Ascending aorta (tissue), 2 donors: Measurements from ENCODE around the gene ARHGAP25. TPM values are rescaled to one million over a fixed set of nuclear protein-coding genes. Genes with fewer than 3 reads are reported as not detected.

ENCODE experiments used
- DNase-seq, 2 donors: peaks; one replicate each; pipeline ENCODE4 v3.0.0-alpha.2; 2019; ENCODE audit warnings: low spot score in 2 of 2
- H3K27ac ChIP-seq, 2 donors: fragments of 200-600 bp; sonication (generic); one replicate each; pipeline ENCODE4 v1.5.1; 2016 to 2017; ENCODE audit warnings: mild to moderate bottlenecking in 1 of 2
- H3K27me3 ChIP-seq: fragments of 200-600 bp; sonication (generic); one replicate; pipeline ENCODE4 v1.5.1; 2017
- H3K36me3 ChIP-seq, 2 donors: fragments of 200-600 bp; sonication (generic); one replicate each; pipeline ENCODE4 v1.5.1; 2016
- H3K4me1 ChIP-seq, 2 donors: fragments of 200-600 bp; sonication (generic); one replicate each; pipeline ENCODE4 v1.5.1; 2016 to 2017; ENCODE audit warnings: mild to moderate bottlenecking in 1 of 2
- H3K4me3 ChIP-seq, 2 donors: fragments of 200-600 bp; sonication (generic); one replicate each; pipeline ENCODE4 v1.5.1; 2016 to 2017; ENCODE audit warnings: mild to moderate bottlenecking in 1 of 2
- H3K9me3 ChIP-seq, 2 donors: fragments of 200-600 bp; sonication (generic); one replicate each; pipeline ENCODE4 v1.5.1; 2016
- intact Hi-C: fragments of 100-400 bp; cut with DNase I; formaldehyde crosslinking; loops from one replicate; pipeline ENCODE4 v1.15.1; 2023
- total RNA-seq: library from RNA; depleted of rRNA; stranded (reverse); fragments of >200 nt; gene quantifications from one replicate; pipeline ENCODE4 v1.1.0, GENCODE V29; 2016
- TF ChIP-seq, protein P1 (sequence below), 3 experiments: fragments of 200-600 bp in 2 of 3; fragments of 450-650 bp in 1 of 3; sonication (generic) in 2 of 3; IDR thresholded peaks; one replicate each; pipeline ENCODE4 v1.5.1; 2016 to 2019; ENCODE audit warnings: antibody characterized with exemption in 3 of 3, mild to moderate bottlenecking in 1 of 3, moderate library complexity in 1 of 3

Gene ARHGAP25
- total RNA-seq, 1 donor from 2014 or later, result 8.3 TPM

DNA sequence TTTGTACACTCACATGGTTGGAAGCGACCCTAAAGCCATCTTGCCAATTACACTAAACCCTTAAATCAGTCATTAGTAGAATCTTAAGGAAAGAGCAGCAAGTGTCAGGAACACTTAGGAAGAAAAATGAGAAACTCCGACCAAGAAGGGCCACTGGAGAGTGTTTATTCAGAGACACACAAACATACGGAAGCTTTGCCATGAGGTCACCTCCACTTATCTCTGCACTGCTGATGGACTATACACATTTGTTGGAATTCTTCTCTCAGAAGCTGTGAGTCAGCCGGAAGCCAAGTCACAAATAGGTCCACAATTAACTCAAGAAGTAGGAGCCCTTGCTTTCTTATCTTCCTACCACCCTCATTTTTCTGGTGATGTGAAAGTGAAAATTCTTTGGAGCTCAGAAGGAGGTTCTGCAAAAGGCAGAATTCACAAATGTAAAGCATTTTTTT, 115.0 kb downstream of the ARHGAP25 start:
- TF ChIP-seq, protein P1, sequence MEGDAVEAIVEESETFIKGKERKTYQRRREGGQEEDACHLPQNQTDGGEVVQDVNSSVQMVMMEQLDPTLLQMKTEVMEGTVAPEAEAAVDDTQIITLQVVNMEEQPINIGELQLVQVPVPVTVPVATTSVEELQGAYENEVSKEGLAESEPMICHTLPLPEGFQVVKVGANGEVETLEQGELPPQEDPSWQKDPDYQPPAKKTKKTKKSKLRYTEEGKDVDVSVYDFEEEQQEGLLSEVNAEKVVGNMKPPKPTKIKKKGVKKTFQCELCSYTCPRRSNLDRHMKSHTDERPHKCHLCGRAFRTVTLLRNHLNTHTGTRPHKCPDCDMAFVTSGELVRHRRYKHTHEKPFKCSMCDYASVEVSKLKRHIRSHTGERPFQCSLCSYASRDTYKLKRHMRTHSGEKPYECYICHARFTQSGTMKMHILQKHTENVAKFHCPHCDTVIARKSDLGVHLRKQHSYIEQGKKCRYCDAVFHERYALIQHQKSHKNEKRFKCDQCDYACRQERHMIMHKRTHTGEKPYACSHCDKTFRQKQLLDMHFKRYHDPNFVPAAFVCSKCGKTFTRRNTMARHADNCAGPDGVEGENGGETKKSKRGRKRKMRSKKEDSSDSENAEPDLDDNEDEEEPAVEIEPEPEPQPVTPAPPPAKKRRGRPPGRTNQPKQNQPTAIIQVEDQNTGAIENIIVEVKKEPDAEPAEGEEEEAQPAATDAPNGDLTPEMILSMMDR (IDR thresholded peaks at IDR 0.05), result no peak
- no peak overlapping the region for H3K4me3 ChIP-seq

DNA sequence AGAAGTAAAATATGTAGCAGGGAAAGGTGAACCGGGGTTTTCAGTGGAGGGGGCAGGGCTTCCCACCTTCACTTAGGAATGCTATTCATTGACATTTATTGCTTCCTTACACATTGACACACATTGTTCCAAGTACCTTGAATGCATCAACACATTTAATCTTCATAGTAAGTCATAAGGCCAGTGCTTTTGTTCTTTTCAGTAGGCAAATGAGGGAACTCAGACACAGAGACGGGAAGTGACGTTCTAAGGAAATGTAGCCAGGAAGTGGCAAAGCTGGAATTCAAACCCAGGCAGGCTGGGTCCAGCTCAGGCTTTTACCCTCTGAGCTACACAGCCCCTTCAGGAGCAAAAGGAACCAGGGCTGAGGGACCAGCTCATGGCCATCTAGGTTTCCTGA, 115.9 kb downstream of the ARHGAP25 start:
- H3K27ac ChIP-seq, result no peak overlapping the region
- H3K27me3 ChIP-seq, result no peaks in the 10 kb centered on the region
- H3K9me3 ChIP-seq, result no peaks in the 10 kb centered on the region
- intact Hi-C loops, result no loop called here
- H3K36me3 ChIP-seq, result no peaks in the 10 kb centered on the region
- no peaks in the 10 kb centered on the region for H3K4me1 ChIP-seq
- no peak for DNase-seq
- TF ChIP-seq, protein P1 (IDR thresholded peaks at IDR 0.05), result no peak
- no peak overlapping the region for H3K4me3 ChIP-seq

More for the DNA sequence above, 115.0 kb downstream of the ARHGAP25 start:
- Histone ChIP-seq H3K27ac (no peak overlapping the region), H3K27me3 (no peaks in the 10 kb centered on the region), H3K36me3 (no peaks in the 10 kb centered on the region), H3K9me3 (no peaks in the 10 kb centered on the region), H3K4me1 (no peaks in the 10 kb centered on the region)
- no peak for DNase-seq
- intact Hi-C loops, result no loop called here

DNA sequence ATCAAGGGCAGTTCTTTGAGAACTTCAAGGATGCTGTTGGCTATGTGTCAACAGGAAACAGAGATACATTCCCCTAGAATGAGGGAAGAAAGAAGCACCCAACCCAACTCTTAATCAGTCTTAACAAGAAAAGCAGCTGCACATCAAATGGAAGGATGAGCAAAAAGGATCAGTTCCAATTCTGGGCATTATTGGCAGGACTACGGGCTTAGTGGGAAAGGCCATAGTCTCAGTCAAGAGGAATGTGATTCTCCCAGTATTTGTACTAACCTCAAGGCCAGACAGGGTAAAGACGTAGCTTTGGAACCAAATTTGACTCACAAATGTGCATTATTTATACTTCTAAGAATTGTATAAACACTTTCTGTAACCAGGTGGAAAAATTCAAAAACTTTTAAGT, 118.4 kb downstream of the ARHGAP25 start:
- no peaks in the 10 kb centered on the region for H3K36me3 ChIP-seq
- TF ChIP-seq, protein P1 (IDR thresholded peaks at IDR 0.05), result no peak
- no peaks in the 10 kb centered on the region for H3K9me3 ChIP-seq
- no peak for DNase-seq
- H3K27me3 ChIP-seq, result no peaks in the 10 kb centered on the region
- no peaks in the 10 kb centered on the region for H3K4me1 ChIP-seq
- no peak overlapping the region for H3K4me3 ChIP-seq
- H3K27ac ChIP-seq, result no peak overlapping the region
- intact Hi-C loops, result no loop called here

DNA sequence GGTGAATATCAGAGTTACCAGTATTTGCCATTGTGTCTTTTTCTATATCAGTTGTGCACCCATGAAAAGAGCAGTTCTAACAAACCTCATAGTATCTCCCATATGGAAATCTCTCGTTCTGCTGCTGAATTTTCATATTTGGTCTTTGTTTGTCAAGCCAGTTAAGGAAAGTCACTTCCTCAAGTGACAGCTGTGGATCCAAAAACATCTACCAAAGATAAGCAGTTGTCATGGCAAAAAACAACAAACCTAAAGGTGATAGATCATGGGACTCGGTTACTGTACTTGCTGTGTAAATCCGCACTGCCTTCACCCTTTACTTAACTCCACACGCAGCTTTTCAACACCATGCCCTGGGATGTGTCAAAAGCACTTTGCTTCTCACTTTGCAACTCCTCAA, 119.3 kb downstream of the ARHGAP25 start:
- intact Hi-C loops, result no loop called here
- TF ChIP-seq, protein P1 (IDR thresholded peaks at IDR 0.05), result no peak
- no peak for DNase-seq
- Histone ChIP-seq H3K4me3 (no peak overlapping the region), H3K27ac (no peak overlapping the region), H3K9me3 (no peaks in the 10 kb centered on the region), H3K27me3 (no peaks in the 10 kb centered on the region), H3K4me1 (no peaks in the 10 kb centered on the region), H3K36me3 (no peaks in the 10 kb centered on the region)

DNA sequence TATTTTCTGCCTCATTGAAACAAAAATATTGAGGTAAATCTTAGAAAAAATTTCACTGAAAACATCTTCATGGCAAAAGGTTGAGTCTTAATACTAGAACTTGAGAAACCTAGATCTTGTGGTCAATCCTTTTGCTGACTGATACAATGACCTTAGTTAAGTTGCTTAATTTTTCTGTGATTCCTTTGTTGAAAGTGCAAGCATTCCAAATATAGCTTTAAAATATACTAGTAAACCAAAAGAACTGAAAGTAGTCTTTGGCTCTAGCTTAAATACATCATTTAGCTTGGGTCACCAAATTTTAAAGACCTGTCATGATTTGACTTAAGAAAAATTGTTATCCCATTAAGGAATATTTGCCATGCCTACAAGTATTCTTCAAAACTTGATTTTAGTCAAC, 119.9 kb downstream of the ARHGAP25 start:
- no peak overlapping the region for H3K4me3 ChIP-seq
- DNase-seq, result no peak
- H3K27me3 ChIP-seq, result no peaks in the 10 kb centered on the region
- intact Hi-C loops, result no loop called here
- TF ChIP-seq, protein P1 (IDR thresholded peaks at IDR 0.05), result no peak
- no peak overlapping the region for H3K27ac ChIP-seq
- H3K9me3 ChIP-seq, result no peaks in the 10 kb centered on the region
- H3K4me1 ChIP-seq, result no peaks in the 10 kb centered on the region
- H3K36me3 ChIP-seq, result no peaks in the 10 kb centered on the region

DNA sequence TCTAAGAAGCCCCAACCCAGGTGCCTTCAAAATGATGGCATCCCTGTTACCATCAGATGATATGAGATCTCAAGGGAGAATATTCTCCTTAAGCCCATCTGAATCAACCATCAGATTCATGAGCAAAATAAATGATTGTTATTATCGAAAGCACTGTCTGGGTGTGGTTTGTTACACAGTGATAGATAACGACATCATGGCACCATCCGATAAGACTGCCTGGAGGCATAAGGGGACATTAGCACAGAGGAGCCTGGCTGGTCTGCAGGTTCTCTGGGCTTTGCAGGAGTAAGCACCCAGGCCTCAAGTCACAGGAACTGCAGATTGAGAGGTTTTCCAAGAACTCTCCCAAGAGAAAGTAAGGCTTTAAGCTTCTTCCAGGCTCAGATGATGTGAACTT, 120.9 kb downstream of the ARHGAP25 start:
- intact Hi-C loops, result no loop called here
- no peak for DNase-seq
- Histone ChIP-seq H3K9me3 (no peaks in the 10 kb centered on the region), H3K4me3 (no peak overlapping the region), H3K4me1 (no peaks in the 10 kb centered on the region), H3K36me3 (no peaks in the 10 kb centered on the region), H3K27ac (no peak overlapping the region), H3K27me3 (no peaks in the 10 kb centered on the region)
- TF ChIP-seq, protein P1 (IDR thresholded peaks at IDR 0.05), result no peak
